GM18951 (cell line): ENCODE data around the gene DNAJC15.

Experiments
- POLR2A ChIP-seq: IDR thresholded peaks from 4 replicates; pipeline ENCODE4 v1.6.1; 2011; ENCODE audit warnings: mild to moderate bottlenecking; ENCODE audit not compliant: insufficient read length, insufficient read depth; ENCODE audit errors: extremely low read depth
- in situ Hi-C: fragments of 300-500 bp; cut with MboI; formaldehyde crosslinking; loops from one replicate; pipeline ENCODE4 v1.12.0; 2022; ENCODE audit warnings: low sequenced_read_pairs, mixed read lengths, inconsistent platforms; ENCODE audit not compliant: unreplicated experiment

The DNAJC15 gene

DNA sequence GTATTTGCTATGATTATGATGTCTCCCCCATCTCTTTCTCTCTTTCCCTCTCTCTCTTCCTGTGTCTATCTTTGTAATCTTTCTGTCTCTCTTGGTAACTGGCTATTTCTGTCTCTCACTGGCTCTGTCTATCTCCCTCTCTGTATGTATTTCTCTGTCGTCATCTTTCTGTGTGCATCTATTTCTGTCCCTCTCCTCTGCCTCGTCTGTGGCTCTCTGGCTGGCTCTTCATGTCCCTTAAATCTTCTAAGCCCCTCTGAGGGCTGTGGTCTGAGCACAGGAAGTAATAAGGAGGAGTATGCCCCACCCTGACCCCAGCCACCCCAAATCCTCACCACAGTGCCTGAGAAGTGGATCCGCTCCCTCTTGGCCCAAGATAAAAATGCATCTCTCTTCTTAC is 104.4 kb downstream of the DNAJC15 start:
- no peak for TF ChIP-seq POLR2A
- in situ Hi-C loops, result no loop called here

DNA sequence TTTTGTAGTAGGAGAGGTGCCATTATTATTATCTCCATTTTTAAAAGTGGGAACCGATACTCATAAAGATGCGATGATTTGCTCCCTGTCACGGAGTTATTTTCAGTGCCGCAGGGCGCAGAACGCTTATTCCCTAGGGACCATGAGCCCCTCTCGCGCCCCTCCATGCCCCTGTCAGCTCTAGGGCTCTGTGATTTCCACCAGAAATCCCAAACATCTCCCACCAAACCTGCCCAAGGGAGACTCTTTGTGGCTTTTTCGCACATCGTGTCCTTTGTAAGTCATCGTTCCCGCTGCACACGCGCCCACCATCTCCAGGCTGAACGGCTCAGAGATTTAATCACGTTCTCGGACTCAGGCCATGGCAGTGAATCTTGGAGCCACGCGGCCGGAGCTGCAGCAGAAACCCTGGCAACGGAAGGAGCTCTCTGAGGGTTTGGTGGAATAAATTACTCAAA is 105.1 kb downstream of the DNAJC15 start:
- in situ Hi-C loops, result no loop called here
- TF ChIP-seq POLR2A, result no peak

DNA sequence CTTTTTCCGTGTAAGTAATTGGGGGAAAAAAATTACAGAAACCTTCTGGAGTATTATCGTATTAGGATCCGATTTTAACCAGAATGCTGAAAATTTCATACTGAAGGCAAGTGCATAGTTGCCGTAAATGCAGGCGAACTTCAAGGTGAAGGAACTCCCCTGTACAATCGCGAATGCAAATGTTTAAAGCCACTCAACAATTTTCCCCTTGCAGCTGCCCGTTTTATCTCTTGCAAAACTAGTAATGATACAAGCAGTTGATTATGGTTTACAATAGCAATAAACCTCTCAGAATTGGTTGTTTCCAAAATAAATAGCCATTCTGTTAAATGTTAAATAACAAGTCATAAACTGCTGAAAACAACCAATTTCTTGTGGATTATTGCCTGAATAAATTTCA is 105.7 kb downstream of the DNAJC15 start:
- no peak for TF ChIP-seq POLR2A
- in situ Hi-C loops, result no loop called here

DNA sequence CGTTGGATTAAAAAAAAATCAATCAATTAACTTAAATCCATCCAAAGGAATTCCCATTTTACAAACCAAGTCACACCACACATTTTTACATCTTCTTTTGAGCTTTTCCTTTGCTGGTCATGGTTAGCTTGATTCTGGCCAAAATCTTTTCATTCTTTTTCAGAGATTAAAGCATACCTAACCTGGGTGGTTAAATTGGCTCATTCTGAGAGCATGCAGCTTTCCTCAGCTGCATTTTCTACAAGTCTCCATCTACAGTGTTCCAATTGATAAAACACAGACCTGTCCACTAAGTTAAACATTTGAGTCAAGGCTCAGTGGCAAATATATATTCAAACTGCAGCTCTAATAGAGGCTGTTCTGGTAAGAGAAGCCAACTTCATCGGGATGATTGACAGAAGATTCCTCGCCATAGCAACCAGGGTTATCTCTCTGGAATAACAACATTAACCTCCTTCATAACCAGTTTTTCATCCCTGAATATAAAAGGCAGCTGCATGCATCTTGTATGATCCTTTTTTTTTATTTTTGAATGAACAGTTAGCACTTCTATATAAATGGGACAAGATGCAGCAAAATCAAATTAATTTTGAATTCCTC is 106.2 kb downstream of the DNAJC15 start:
- in situ Hi-C loops, result no loop called here
- no peak for TF ChIP-seq POLR2A

DNA sequence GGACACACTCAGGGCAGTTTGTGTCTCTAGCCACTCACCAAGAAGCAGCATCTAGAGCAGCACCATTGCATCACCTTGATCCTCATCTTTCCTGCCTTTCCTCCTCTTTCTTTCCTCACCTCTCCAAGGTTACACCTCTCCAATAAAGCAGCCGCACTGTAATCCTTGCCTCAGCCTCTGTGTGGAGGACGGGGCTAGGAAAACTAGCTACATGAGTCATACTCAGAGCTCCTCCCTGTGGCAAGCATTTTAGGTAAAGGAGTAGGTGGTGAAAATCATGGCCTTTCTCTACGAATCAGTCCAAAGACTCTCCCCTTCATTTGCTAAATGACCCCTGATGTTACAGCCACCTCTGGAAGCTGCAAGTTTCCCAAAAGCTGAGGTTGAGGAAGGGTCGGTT is 108.9 kb downstream of the DNAJC15 start:
- in situ Hi-C loops, result no loop called here
- TF ChIP-seq POLR2A, result no peak

DNA sequence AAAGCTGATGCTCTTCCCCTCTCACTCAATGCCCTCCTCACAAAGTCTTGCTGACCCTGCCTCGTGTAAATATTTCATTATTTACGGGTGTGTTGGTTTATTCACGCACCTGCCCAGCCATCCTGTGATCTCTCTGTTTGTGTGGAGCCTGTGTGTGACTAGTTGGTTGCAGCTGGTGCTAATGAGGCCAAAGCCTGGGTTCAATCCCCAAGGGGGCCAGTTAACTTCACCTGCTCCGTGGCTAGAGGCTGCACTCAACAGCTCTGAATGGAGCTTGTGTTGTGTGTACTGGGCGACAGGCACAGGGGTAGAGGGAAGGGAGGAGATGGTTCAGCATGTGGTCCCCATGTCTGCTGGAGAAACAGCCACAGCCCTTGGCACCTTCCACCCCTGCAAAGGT is 109.5 kb downstream of the DNAJC15 start:
- TF ChIP-seq POLR2A, result no peak
- in situ Hi-C loops, result no loop called here

DNA sequence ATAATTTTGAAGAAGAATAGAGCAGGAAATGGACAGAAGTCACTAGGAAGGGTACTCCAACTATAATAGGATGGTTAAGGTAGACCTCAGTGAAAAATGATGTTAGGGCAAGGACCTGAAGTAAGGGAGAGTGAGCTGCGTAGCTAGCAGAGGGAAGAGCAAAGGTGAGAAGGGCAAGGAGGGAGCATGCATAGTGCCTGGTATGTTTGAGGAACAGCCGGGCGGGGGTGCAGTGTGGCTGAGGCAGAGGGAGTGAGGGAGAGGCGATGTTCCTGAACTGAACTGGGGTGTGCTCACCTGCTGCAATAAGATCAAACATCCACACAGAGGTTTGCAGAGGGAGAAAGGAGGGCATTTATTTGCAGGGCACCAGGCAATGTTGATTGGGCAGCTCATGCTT is 110.4 kb downstream of the DNAJC15 start:
- in situ Hi-C loops, result no loop called here
- no peak for TF ChIP-seq POLR2A

DNA sequence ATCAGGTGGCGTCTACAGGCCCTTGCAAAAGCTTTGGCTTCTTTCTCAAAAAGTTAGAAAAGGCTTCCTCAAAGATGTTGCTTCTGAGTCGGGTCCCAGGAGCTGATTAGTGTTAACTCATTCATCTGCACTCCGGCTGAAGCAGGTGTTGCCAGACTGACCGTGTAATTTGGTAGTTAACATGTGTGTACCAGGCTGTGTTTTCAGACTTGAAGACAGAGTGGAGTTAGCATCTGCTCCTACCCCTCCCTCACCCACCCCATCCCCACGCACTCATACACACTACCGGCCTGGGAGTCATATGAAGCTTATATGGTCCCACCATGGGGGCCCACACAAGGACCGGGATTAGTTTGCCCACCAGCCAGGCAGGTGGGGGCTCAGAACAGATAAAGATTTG is 111.5 kb downstream of the DNAJC15 start:
- no peak for TF ChIP-seq POLR2A
- in situ Hi-C loops, result no loop called here

DNA sequence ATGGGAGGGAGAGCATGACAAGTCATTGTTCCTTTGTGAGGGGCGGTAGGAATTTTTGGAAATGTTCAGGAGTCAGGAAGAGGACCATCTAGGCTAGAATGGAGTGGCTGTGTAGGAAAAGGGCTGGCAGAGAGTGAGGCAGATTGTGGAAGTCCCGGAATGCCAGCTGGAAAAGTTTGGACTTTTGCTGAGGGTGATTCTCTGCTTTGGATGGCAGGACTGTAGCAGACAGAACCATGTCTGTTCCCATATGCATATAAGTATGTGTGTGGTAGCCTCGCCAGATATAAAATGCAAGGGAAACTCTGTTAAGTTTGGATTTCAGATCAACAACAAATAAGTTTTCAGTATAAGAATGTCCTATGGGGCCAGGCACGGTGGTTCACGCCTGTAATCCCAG is 112.1 kb downstream of the DNAJC15 start:
- in situ Hi-C loops, result no loop called here
- no peak for TF ChIP-seq POLR2A

DNA sequence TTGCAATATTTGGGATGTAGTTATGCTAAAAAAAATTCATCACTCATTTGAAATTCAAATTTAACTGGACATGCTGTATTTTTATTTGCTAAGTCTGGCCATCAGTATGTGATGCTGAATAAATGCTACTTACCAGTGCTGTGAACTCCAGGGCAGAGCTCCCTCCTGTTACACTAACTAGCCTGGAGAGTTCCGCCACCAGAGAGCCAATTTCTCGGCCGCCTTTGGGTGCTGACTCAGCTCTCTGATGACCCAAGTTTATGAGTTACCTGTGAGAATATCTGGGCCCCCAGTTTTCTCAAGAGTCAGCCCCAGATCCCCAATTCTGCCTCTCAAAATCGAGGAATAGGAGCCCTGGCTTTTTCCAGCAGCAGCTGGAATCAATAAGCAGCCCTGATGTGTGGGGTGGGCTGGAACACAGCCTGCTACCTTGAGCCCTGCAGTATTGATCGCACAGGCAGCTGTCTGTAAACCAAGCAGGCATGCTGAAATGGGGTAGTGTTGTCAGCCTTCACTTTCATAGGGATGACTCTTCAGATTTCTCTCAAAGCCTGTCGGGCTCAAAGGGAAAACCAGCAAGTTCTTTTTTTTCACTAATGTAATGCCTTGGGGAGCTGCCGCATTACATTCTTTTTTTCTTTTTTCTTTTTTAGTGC is 113.7 kb downstream of the DNAJC15 start:
- in situ Hi-C loops, result no loop called here
- TF ChIP-seq POLR2A, result no peak

DNA sequence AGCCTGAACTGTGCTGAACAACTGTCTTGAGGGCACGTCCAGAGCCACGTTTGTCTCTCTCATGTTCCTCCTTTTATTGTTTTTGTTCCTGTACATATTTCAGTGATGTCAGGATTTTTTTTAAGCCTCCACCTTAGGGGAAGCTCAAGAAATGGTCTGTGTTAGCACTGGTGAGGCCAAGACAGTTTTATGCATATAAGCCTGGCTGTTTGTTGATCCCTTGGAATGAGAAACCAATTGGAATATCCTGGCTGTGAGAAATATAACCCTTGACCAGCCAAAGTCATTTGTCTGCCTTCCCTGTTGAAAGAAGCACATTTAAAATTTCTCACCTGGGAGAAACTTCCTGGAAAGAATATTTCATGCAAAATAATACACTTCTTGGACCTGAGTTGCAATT is 115.8 kb downstream of the DNAJC15 start:
- no peak for TF ChIP-seq POLR2A
- in situ Hi-C loops, result no loop called here

DNA sequence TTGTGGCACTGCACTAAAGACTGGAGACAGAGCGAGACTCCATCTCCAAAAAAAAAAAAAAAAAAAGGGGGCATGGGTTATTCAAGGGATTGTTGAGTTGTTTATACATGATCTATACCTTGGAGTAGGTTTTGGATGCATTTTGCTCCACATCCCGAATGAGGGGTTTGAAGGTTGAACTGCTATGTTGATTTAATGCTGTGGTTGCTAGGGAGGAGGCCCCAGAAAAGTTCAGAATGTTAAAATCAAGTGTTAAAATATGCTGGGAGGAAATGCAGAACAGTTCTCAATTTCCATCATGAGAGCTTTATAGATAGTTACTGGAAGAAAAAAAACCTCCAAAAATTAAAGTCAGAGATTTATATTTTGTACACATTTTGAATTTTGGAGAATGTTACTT is 116.5 kb downstream of the DNAJC15 start:
- in situ Hi-C loops, result no loop called here
- TF ChIP-seq POLR2A, result no peak

DNA sequence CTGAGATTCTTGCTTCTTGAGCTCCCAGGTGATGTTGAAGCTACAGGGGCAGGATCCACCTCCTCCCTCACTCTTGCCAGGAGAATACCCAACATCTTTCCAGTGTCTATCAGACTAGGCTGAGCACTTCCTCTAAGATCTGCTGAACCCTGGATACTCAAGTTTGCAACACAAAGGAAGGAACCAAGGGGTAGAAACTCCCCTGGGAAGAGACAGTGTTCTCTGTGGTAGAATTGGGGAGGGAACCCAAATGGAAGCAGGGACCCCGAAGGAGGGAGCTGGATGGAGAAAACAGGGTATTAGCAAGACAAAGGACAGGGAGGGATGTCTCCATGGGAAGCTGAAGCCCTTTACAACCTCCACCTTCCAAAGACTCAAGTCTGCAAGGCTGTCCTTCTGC is 117.6 kb downstream of the DNAJC15 start:
- in situ Hi-C loops, result no loop called here
- TF ChIP-seq POLR2A, result no peak

DNA sequence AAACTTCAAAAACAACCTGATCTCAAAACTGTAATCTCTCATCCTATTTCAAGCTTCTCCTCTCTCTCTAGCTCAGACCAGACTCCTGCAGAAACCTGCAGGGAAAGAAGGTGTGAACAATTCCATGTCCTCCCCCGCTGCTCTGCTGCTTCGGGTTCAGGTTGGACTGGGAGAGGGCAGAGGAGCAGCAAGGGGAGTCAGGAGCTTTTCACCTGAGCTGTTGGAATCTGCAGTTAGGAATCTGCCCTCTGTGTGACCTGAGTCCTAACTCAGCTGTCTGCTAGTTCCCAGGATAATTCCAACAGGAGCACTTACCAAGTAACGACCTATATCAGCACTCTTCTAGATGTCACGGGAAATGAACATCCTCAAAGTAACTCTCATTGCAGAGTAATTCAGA is 118.3 kb downstream of the DNAJC15 start:
- no peak for TF ChIP-seq POLR2A

DNA sequence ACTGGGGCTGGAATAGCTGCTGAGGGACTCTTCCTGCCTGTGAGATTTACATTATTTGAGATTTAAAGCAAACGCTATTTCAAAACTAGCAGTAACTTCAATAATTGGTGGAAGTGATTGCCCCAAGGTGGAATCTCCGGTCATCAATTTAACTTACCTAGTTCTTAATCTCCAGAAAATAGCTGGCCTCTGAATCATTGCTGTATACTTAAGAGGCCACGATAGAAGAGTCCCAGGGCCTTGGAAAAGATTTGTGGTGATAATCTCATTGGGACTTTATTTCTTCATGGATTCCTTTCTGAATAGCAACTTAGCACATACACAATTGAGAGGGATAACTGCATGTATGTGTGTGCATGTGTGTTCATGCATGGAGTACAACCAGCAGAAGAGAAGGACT is 120.2 kb downstream of the DNAJC15 start:
- in situ Hi-C loops, result no loop called here
- TF ChIP-seq POLR2A, result no peak

More for the DNA sequence above, 118.3 kb downstream of the DNAJC15 start:
- in situ Hi-C loops, result no loop called here

DNA sequence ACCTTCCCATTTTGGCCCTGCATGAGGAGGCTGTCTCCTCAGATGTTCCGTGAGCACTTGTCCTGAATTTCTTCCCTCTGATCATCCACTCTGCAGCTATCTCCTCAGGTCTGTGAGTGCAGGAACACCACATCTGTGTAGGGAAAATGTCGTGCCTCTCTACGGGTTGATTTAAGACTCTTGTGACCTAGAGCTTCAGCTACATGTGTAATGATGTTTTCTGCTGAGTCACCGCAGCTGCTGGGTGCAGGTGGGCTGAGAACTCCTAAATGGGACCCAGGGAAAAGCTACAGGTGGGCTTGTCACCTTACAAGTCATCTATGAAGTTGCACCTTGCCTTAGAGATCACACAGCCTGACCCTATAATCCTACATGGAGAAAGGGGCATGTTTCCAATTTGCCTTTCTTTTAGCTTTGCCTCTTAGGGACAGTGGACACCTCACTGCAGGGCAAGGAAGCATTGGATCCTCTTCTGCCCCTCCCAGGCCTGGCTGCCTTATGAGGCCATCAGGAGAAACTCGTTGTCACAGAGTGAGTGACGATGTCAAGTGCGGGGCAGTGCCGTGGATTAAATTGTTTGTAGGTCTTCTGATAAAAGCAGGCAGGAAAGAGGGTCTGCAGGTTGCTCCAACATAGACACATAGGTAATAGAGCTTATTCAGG is 122.3 kb downstream of the DNAJC15 start:
- TF ChIP-seq POLR2A, result no peak
- in situ Hi-C loops, result no loop called here
